BLaER1 (cell line): Measurements from ENCODE around the gene PLCB2.
A peak's percentile ranks its signal among the peaks of the same experiment; 100 is the strongest.

Source experiments
- H3K27ac ChIP-seq: shearing (Covaris generic); formaldehyde crosslinking; 2 replicates; pipeline ENCODE4 v1.8.1; 2022
- H3K27me3 ChIP-seq: shearing (Covaris generic); formaldehyde crosslinking; 2 replicates; pipeline ENCODE4 v1.8.1; 2022
- H3K36me3 ChIP-seq: shearing (Covaris generic); formaldehyde crosslinking; 2 replicates; pipeline ENCODE4 v1.8.1; 2022
- H3K4me1 ChIP-seq: shearing (Covaris generic); formaldehyde crosslinking; 2 replicates; pipeline ENCODE4 v1.8.1; 2022
- H3K4me2 ChIP-seq: shearing (Covaris generic); formaldehyde crosslinking; 2 replicates; pipeline ENCODE4 v1.8.1; 2022
- H3K4me3 ChIP-seq: shearing (Covaris generic); formaldehyde crosslinking; 2 replicates; pipeline ENCODE4 v1.8.1; 2022
- H3K9ac ChIP-seq: shearing (Covaris generic); formaldehyde crosslinking; 2 replicates; pipeline ENCODE4 v1.8.1; 2022
- H3K9me3 ChIP-seq: shearing (Covaris generic); formaldehyde crosslinking; 2 replicates; pipeline ENCODE4 v1.8.1; 2022
- H4K20me1 ChIP-seq: shearing (Covaris generic); formaldehyde crosslinking; 2 replicates; pipeline ENCODE4 v1.8.1; 2022
- Cebpa-rat ChIP-seq: shearing (Covaris generic); IDR thresholded peaks from 2 replicates; pipeline ENCODE4 v1.8.1; 2022

Gene PLCB2

GRCh38 chr15:40282147-40282868, 25.4 kb downstream of the PLCB2 start:
- Histone ChIP-seq H3K9me3 (no peaks in the 10 kb centered on the region), H3K36me3 (no peaks in the 10 kb centered on the region), H3K27me3 (peaks cover 72% of the 10 kb centered on the region), H4K20me1 (peaks cover 35% of the 10 kb centered on the region), H3K4me2 (peak overlapping the region; percentile 100), H3K4me3 (peak overlapping the region; percentile 73), H3K4me1 (peaks cover 50% of the 10 kb centered on the region), H3K27ac (no peak overlapping the region), H3K9ac (peak overlapping the region; percentile 58; the same call in 1 of the 2 replicates)
- TF ChIP-seq Cebpa-rat, result no peak

GRCh38 chr15:40281801-40282146, 26.0 kb downstream of the PLCB2 start:
- H3K9ac ChIP-seq, result peak overlapping the region; percentile 58; the same call in 1 of the 2 replicates
- no peak for TF ChIP-seq Cebpa-rat
- H4K20me1 ChIP-seq, result peaks cover 32% of the 10 kb centered on the region
- H3K36me3 ChIP-seq, result no peaks in the 10 kb centered on the region
- peaks cover 72% of the 10 kb centered on the region for H3K27me3 ChIP-seq
- H3K9me3 ChIP-seq, result no peaks in the 10 kb centered on the region
- H3K27ac ChIP-seq, result no peak overlapping the region
- H3K4me3 ChIP-seq, result peak overlapping the region; percentile 73
- peak overlapping the region; percentile 100 for H3K4me2 ChIP-seq
- peaks cover 55% of the 10 kb centered on the region for H3K4me1 ChIP-seq

- Histone ChIP-seq H3K4me2 (peak overlapping the region; percentile 100), H3K36me3 (no peaks in the 10 kb centered on the region), H3K27ac (no peak overlapping the region), H3K9ac (no peak overlapping the region), H3K27me3 (peaks cover 72% of the 10 kb centered on the region), H4K20me1 (peaks cover 27% of the 10 kb centered on the region), H3K4me1 (peaks cover 61% of the 10 kb centered on the region), H3K4me3 (peak overlapping the region; percentile 73), H3K9me3 (no peaks in the 10 kb centered on the region)
- no peak for TF ChIP-seq Cebpa-rat
These were observed 26.5 kb downstream of the PLCB2 start for GRCh38 chr15:40281057-40281800.

GRCh38 chr15:40280260-40281056, 27.3 kb downstream of the PLCB2 start:
- Histone ChIP-seq H3K9me3 (no peaks in the 10 kb centered on the region), H3K27ac (no peak overlapping the region), H3K36me3 (no peaks in the 10 kb centered on the region), H3K4me1 (peaks cover 69% of the 10 kb centered on the region), H3K27me3 (peaks cover 70% of the 10 kb centered on the region), H3K4me3 (no peak overlapping the region), H3K4me2 (no peak overlapping the region), H4K20me1 (peaks cover 26% of the 10 kb centered on the region), H3K9ac (no peak overlapping the region)
- TF ChIP-seq Cebpa-rat, result no peak

- Histone ChIP-seq H3K9ac (peak overlapping the region; percentile 32; the same call in 1 of the 2 replicates), H3K4me2 (peak overlapping the region; percentile 96), H3K27me3 (peaks cover 61% of the 10 kb centered on the region), H3K4me3 (no peak overlapping the region), H3K36me3 (no peaks in the 10 kb centered on the region), H4K20me1 (peaks cover 26% of the 10 kb centered on the region), H3K27ac (no peak overlapping the region), H3K9me3 (no peaks in the 10 kb centered on the region), H3K4me1 (peaks cover 76% of the 10 kb centered on the region)
- TF ChIP-seq Cebpa-rat, result no peak
These were observed 28.1 kb downstream of the PLCB2 start for GRCh38 chr15:40279437-40280141.

GRCh38 chr15:40278026-40278425, 29.7 kb downstream of the PLCB2 start:
- Histone ChIP-seq H3K9ac (no peak overlapping the region), H3K4me3 (peak overlapping the region; percentile 51), H3K9me3 (no peaks in the 10 kb centered on the region), H3K27me3 (peaks cover 45% of the 10 kb centered on the region), H4K20me1 (peaks cover 21% of the 10 kb centered on the region), H3K36me3 (no peaks in the 10 kb centered on the region), H3K27ac (peak overlapping the region; percentile 29), H3K4me1 (peaks cover 69% of the 10 kb centered on the region), H3K4me2 (peak overlapping the region; percentile 96)
- TF ChIP-seq Cebpa-rat, result no peak

- TF ChIP-seq Cebpa-rat, result no peak
- peak overlapping the region; percentile 51 for H3K4me3 ChIP-seq
- no peaks in the 10 kb centered on the region for H3K36me3 ChIP-seq
- peak overlapping the region; percentile 13; the same call in 1 of the 2 replicates for H3K9ac ChIP-seq
- H3K27me3 ChIP-seq, result peaks cover 40% of the 10 kb centered on the region
- H3K4me1 ChIP-seq, result peaks cover 63% of the 10 kb centered on the region
- H3K4me2 ChIP-seq, result peak overlapping the region; percentile 96
- peaks cover 21% of the 10 kb centered on the region for H4K20me1 ChIP-seq
- H3K9me3 ChIP-seq, result no peaks in the 10 kb centered on the region
- H3K27ac ChIP-seq, result peak overlapping the region; percentile 29
These were observed 30.3 kb downstream of the PLCB2 start for GRCh38 chr15:40277471-40277870.

- peak overlapping the region; percentile 12; the same call in 1 of the 2 replicates for H3K27ac ChIP-seq
- peak overlapping the region; percentile 96 for H3K4me2 ChIP-seq
These were observed 30.8 kb downstream of the PLCB2 start for GRCh38 chr15:40276927-40277326.

GRCh38 chr15:40275954-40276353, 31.8 kb downstream of the PLCB2 start:
- Histone ChIP-seq H3K4me3 (no peak overlapping the region), H3K27me3 (peaks cover 25% of the 10 kb centered on the region), H3K4me1 (peaks cover 64% of the 10 kb centered on the region), H4K20me1 (peaks cover 8% of the 10 kb centered on the region; the same call in 1 of the 2 replicates), H3K9ac (peak overlapping the region; percentile 13; the same call in 1 of the 2 replicates), H3K4me2 (peak overlapping the region; percentile 96), H3K27ac (0 out of 2 replicates have a peak overlapping the region, but pooled peaks have one; percentile 12), H3K36me3 (no peaks in the 10 kb centered on the region), H3K9me3 (no peaks in the 10 kb centered on the region)
- TF ChIP-seq Cebpa-rat, result no peak

More at GRCh38 chr15:40276927-40277326, 30.8 kb downstream of the PLCB2 start:
- Histone ChIP-seq H3K4me1 (peaks cover 62% of the 10 kb centered on the region), H3K27me3 (peaks cover 34% of the 10 kb centered on the region), H4K20me1 (peaks cover 18% of the 10 kb centered on the region), H3K36me3 (no peaks in the 10 kb centered on the region), H3K9me3 (no peaks in the 10 kb centered on the region), H3K9ac (no peak overlapping the region; the same call in 1 of the 2 replicates), H3K4me3 (peak overlapping the region; percentile 51; the same call in 1 of the 2 replicates)
- no peak for TF ChIP-seq Cebpa-rat
